ENCODE data around the gene UROC1. TPM values are rescaled to one million over a fixed set of nuclear protein-coding genes. Genes with fewer than 3 reads are reported as not detected.

Gene UROC1
- total and polyA plus RNA-seq, 2 experiments from 2014 or later = not detected

DNA sequence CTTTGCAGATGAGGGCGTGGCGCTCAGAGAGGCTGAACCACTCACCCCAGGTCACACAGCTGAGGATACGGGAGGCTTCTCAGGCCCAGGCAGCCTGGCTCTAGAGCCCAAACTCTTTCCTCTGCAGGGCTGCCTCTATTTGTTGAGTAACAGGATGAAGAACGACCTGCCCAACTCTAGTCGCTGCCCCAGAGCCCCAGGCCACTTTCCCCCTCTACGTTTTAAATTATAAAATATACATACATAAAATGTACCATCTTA, 22.7 kb downstream of the UROC1 start:
- Histone ChIP-seq H3K4me2 (no peak overlapping the region), H3K79me2 (replicated peaks; ENCODE audit: insufficient read depth) (no peaks in the 10 kb centered on the region), H3K4me3 (no peak overlapping the region), H3K4me1 (ENCODE audit: insufficient read depth) (peaks cover 8% of the 10 kb centered on the region; the same call in 1 of the 2 replicates), H2AFZ (no peak overlapping the region), H3F3A (replicated peaks; ENCODE audit: low read depth) (no peaks in the 10 kb centered on the region), H3K27ac (ENCODE audit: low read depth) (no peak overlapping the region), H4K20me1 (replicated peaks; ENCODE audit: insufficient read depth) (no peaks in the 10 kb centered on the region), H3K27me3 (ENCODE audit: insufficient read depth) (no peaks in the 10 kb centered on the region), H3K36me3 (ENCODE audit: insufficient read depth) (no peaks in the 10 kb centered on the region), H3K9me2 (ENCODE audit: insufficient read depth) (no peaks in the 10 kb centered on the region)
- Mint-ChIP-seq H3K9me3 (no peaks in the 10 kb centered on the region), H3K27ac (no peak overlapping the region), H3K27me3 (ENCODE audit: insufficient read depth, low read depth, poor library complexity) (peaks cover 19% of the 10 kb centered on the region), H3K4me3 (no peak overlapping the region), H3K36me3 (ENCODE audit: low read depth) (no peaks in the 10 kb centered on the region), H3K4me1 (peaks cover 22% of the 10 kb centered on the region)
- DNase-seq (ENCODE audit: low spot score) (no peak), ATAC-seq (no peak)
- TF ChIP-seq, protein P1, sequence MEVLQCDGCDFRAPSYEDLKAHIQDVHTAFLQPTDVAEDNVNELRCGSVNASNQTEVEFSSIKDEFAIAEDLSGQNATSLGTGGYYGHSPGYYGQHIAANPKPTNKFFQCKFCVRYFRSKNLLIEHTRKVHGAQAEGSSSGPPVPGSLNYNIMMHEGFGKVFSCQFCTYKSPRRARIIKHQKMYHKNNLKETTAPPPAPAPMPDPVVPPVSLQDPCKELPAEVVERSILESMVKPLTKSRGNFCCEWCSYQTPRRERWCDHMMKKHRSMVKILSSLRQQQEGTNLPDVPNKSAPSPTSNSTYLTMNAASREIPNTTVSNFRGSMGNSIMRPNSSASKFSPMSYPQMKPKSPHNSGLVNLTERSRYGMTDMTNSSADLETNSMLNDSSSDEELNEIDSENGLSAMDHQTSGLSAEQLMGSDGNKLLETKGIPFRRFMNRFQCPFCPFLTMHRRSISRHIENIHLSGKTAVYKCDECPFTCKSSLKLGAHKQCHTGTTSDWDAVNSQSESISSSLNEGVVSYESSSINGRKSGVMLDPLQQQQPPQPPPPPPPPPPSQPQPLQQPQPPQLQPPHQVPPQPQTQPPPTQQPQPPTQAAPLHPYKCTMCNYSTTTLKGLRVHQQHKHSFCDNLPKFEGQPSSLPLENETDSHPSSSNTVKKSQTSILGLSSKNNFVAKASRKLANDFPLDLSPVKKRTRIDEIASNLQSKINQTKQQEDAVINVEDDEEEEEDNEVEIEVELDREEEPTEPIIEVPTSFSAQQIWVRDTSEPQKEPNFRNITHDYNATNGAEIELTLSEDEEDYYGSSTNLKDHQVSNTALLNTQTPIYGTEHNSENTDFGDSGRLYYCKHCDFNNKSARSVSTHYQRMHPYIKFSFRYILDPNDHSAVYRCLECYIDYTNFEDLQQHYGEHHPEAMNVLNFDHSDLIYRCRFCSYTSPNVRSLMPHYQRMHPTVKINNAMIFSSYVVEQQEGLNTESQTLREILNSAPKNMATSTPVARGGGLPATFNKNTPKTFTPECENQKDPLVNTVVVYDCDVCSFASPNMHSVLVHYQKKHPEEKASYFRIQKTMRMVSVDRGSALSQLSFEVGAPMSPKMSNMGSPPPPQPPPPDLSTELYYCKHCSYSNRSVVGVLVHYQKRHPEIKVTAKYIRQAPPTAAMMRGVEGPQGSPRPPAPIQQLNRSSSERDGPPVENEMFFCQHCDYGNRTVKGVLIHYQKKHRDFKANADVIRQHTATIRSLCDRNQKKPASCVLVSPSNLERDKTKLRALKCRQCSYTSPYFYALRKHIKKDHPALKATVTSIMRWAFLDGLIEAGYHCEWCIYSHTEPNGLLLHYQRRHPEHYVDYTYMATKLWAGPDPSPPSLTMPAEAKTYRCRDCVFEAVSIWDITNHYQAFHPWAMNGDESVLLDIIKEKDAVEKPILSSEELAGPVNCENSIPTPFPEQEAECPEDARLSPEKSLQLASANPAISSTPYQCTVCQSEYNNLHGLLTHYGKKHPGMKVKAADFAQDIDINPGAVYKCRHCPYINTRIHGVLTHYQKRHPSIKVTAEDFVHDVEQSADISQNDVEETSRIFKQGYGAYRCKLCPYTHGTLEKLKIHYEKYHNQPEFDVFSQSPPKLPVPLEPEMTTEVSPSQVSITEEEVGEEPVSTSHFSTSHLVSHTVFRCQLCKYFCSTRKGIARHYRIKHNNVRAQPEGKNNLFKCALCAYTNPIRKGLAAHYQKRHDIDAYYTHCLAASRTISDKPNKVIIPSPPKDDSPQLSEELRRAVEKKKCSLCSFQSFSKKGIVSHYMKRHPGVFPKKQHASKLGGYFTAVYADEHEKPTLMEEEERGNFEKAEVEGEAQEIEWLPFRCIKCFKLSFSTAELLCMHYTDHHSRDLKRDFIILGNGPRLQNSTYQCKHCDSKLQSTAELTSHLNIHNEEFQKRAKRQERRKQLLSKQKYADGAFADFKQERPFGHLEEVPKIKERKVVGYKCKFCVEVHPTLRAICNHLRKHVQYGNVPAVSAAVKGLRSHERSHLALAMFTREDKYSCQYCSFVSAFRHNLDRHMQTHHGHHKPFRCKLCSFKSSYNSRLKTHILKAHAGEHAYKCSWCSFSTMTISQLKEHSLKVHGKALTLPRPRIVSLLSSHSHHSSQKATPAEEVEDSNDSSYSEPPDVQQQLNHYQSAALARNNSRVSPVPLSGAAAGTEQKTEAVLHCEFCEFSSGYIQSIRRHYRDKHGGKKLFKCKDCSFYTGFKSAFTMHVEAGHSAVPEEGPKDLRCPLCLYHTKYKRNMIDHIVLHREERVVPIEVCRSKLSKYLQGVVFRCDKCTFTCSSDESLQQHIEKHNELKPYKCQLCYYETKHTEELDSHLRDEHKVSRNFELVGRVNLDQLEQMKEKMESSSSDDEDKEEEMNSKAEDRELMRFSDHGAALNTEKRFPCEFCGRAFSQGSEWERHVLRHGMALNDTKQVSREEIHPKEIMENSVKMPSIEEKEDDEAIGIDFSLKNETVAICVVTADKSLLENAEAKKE (CRISPR knock-in tag; IDR thresholded peaks at IDR 0.05) = no peak
- no peak for TF ChIP-seq ETS1 (IDR thresholded peaks at IDR 0.05)

DNA sequence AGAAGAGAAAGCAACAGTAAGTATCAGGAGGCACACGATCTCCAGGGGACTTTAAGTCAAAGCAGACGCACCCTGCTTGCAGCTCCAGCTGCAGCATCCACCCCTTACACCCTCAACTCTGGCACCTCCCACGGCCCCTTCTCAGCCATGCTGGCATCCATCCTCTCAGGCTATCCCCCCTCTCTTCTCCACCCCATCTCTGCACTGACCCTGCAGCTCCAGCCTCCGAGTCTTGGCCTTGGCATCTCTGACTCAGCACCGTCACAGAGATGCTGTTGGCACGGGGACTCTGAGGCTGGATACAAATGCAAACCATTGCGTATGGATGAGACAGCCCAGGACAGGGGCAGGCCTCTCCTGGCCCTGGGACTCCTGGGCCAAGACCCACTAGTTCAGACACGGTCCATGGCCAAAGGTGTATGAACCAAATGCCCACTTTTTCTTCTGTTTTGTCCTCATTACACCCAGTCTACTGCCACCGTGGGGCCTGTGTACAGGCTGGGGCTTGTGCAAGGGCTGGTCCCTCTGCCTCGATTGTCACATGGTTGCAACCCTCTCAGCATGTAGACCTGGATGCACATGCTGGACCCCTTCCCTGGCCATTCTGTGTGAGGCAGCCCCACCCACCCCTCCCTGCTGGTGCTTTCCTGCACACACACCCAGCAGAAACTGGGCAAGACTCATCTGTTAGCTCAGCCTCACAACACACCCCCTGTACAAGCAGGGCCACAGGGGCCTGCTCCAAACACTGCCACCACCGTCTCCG, 23.2 kb downstream of the UROC1 start:
- H3K4me3 Mint-ChIP-seq = no peak overlapping the region
- H3K4me2 ChIP-seq = no peak overlapping the region
- TF ChIP-seq NANOG (IDR thresholded peaks at IDR 0.05; ENCODE audit: borderline replicate concordance) = no peak
- TF ChIP-seq, protein P2, sequence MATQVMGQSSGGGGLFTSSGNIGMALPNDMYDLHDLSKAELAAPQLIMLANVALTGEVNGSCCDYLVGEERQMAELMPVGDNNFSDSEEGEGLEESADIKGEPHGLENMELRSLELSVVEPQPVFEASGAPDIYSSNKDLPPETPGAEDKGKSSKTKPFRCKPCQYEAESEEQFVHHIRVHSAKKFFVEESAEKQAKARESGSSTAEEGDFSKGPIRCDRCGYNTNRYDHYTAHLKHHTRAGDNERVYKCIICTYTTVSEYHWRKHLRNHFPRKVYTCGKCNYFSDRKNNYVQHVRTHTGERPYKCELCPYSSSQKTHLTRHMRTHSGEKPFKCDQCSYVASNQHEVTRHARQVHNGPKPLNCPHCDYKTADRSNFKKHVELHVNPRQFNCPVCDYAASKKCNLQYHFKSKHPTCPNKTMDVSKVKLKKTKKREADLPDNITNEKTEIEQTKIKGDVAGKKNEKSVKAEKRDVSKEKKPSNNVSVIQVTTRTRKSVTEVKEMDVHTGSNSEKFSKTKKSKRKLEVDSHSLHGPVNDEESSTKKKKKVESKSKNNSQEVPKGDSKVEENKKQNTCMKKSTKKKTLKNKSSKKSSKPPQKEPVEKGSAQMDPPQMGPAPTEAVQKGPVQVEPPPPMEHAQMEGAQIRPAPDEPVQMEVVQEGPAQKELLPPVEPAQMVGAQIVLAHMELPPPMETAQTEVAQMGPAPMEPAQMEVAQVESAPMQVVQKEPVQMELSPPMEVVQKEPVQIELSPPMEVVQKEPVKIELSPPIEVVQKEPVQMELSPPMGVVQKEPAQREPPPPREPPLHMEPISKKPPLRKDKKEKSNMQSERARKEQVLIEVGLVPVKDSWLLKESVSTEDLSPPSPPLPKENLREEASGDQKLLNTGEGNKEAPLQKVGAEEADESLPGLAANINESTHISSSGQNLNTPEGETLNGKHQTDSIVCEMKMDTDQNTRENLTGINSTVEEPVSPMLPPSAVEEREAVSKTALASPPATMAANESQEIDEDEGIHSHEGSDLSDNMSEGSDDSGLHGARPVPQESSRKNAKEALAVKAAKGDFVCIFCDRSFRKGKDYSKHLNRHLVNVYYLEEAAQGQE (IDR thresholded peaks at IDR 0.05; ENCODE audit: unreplicated experiment) = no peak

More for the DNA sequence above, 23.2 kb downstream of the UROC1 start:
- Mint-ChIP-seq H3K4me1 (peaks cover 22% of the 10 kb centered on the region), H3K27me3 (ENCODE audit: insufficient read depth, low read depth, poor library complexity) (peaks cover 19% of the 10 kb centered on the region), H3K9me3 (no peaks in the 10 kb centered on the region), H3K27ac (no peak overlapping the region), H3K36me3 (ENCODE audit: low read depth) (no peaks in the 10 kb centered on the region)
- Histone ChIP-seq H3K4me1 (ENCODE audit: insufficient read depth) (peaks cover 7% of the 10 kb centered on the region; the same call in 1 of the 2 replicates), H3K36me3 (ENCODE audit: insufficient read depth) (no peaks in the 10 kb centered on the region), H2AFZ (no peak overlapping the region), H3K9me2 (ENCODE audit: insufficient read depth) (no peaks in the 10 kb centered on the region), H3F3A (replicated peaks; ENCODE audit: low read depth) (no peaks in the 10 kb centered on the region), H4K20me1 (replicated peaks; ENCODE audit: insufficient read depth) (no peaks in the 10 kb centered on the region), H3K79me2 (replicated peaks; ENCODE audit: insufficient read depth) (no peaks in the 10 kb centered on the region), H3K27me3 (ENCODE audit: insufficient read depth) (no peaks in the 10 kb centered on the region), H3K27ac (ENCODE audit: low read depth) (no peak overlapping the region), H3K4me3 (no peak overlapping the region)
- no peak for ATAC-seq
- DNase-seq (ENCODE audit: low spot score) = no peak
